HCT116 (cell line): ENCODE data around the gene ARHGAP28. TPM values are rescaled to one million over a fixed set of nuclear protein-coding genes. Genes with fewer than 3 reads are reported as not detected.

Experiments
- ATAC-seq: fragments of 200-7000 bp; cut with Tn5 transposase; 2 replicates; pipeline ENCODE4 v1.9.1; 2020; ENCODE audit warnings: mild to moderate bottlenecking, moderate library complexity
- BruUV-seq: library from RNA; stranded (reverse); fragments of 400-500 nt; replicated peaks from 2 replicates; lab custom pipeline; 2021; lab: Mats Ljungman, UMichigan
- CTCF ChIA-PET: fragments of 300-600 bp; sonication (Branson Sonifier 250); formaldehyde crosslinking; loops from one replicate; lab custom pipeline; 2021; ENCODE audit warnings: antibody characterized with exemption; lab: Charles Lee
- POLR2A ChIA-PET: fragments of 300-600, 350-600 bp; sonication (Branson Sonifier 250); formaldehyde crosslinking; loops from one replicate; lab custom pipeline; 2021; ENCODE audit warnings: antibody characterized with exemption; lab: Charles Lee
- RAD21 ChIA-PET, 2 experiments: fragments of 300-600 bp; sonication (Branson Sonifier 250); formaldehyde crosslinking; loops; one replicate each; lab custom pipeline; 2023; ENCODE audit warnings: low total read pairs in 2 of 2; ENCODE audit not compliant: uncharacterized antibody in 2 of 2, unreplicated experiment in 2 of 2, low non-redundant PET in 1 of 2; lab: Charles Lee
- DNase-seq: peaks from one replicate; pipeline ENCODE4 v3.0.0-alpha.2; 2010; ENCODE audit warnings: low read depth, low spot score
- H2AFZ ChIP-seq: fragments of 200-600 bp; shearing (Covaris generic), sonication (generic); 2 replicates; pipeline ENCODE4 v1.6.1; 2017; ENCODE audit warnings: low read depth, mixed run types, mixed read lengths, antibody characterized with exemption, low read length; ENCODE audit not compliant: poor library complexity, severe bottlenecking
- H3K27ac ChIP-seq: 2 replicates; pipeline ENCODE4 v1.5.1; 2012; ENCODE audit warnings: low read depth, low read length
- H3K27me3 ChIP-seq: fragments of 200-600 bp; sonication (generic); 2 replicates; pipeline ENCODE4 v1.6.1; 2016; ENCODE audit warnings: mixed run types, low read length, mixed read lengths; ENCODE audit not compliant: insufficient read depth
- H3K36me3 ChIP-seq, 2 experiments: fragments of 200-500 bp in 1 of 2; fragments of 200-600 bp in 1 of 2; sonication (Bioruptor generic) in 1 of 2; sonication (generic) in 1 of 2; 2 replicates each; pipeline versions ENCODE4 v1.5.1 to v1.6.1; 2014 to 2016; ENCODE audit warnings: low read length in 2 of 2, inconsistent platforms in 1 of 2, mixed read lengths in 1 of 2, mixed run types in 1 of 2; ENCODE audit not compliant: insufficient read depth in 2 of 2, control insufficient read depth in 1 of 2
- H3K4me1 ChIP-seq, 2 experiments: fragments of 200-600 bp in 1 of 2; sonication (generic) in 1 of 2; 2 replicates each; pipeline versions ENCODE4 v1.5.1 to v1.6.1; 2012 to 2017; ENCODE audit warnings: low read length in 2 of 2, inconsistent platforms in 1 of 2, mild to moderate bottlenecking in 1 of 2, mixed read lengths in 1 of 2, mixed run types in 1 of 2, moderate library complexity in 1 of 2; ENCODE audit not compliant: insufficient read depth in 2 of 2, control insufficient read depth in 1 of 2
- H3K4me2 ChIP-seq: fragments of 200-600 bp; sonication (generic); 2 replicates; pipeline ENCODE4 v1.6.1; 2017; ENCODE audit warnings: mixed run types, low read length, mixed read lengths
- H3K4me3 ChIP-seq, 2 experiments: fragments of 200-600 bp in 1 of 2; sonication (generic) in 1 of 2; replicated peaks in 1 of 2; 2 replicates each; pipeline ENCODE4 v1.5.1; 2011 to 2016; ENCODE audit warnings: low read length in 2 of 2, control low read depth in 1 of 2, low read depth in 1 of 2, mild to moderate bottlenecking in 1 of 2, mixed read lengths in 1 of 2, mixed run types in 1 of 2
- H3K79me2 ChIP-seq: fragments of 200-600 bp; sonication (generic); 2 replicates; pipeline ENCODE4 v1.6.1; 2017; ENCODE audit warnings: mild to moderate bottlenecking, mixed run types, low read length, moderate library complexity, mixed read lengths; ENCODE audit not compliant: insufficient read depth
- H3K9ac ChIP-seq: fragments of 200-600 bp; sonication (generic); 2 replicates; pipeline ENCODE4 v1.6.1; 2016; ENCODE audit warnings: low read length, mixed read lengths
- H3K9me2 ChIP-seq: fragments of 200-600 bp; sonication (generic), shearing (Covaris generic); 2 replicates; pipeline ENCODE4 v1.6.1; 2017; ENCODE audit warnings: mixed run types, mild to moderate bottlenecking, moderate library complexity; ENCODE audit not compliant: insufficient read depth
- H3K9me3 ChIP-seq, 2 experiments: fragments of 200-500 bp in 1 of 2; fragments of 200-600 bp in 1 of 2; sonication (Bioruptor generic) in 1 of 2; sonication (generic) in 1 of 2; 2 replicates each; pipeline ENCODE4 v1.6.1; 2014 to 2017; ENCODE audit warnings: low read length in 2 of 2, mixed read lengths in 2 of 2, inconsistent platforms in 1 of 2, low read depth in 1 of 2, mild to moderate bottlenecking in 1 of 2, mixed run types in 1 of 2, moderate library complexity in 1 of 2; ENCODE audit not compliant: control insufficient read depth in 1 of 2, insufficient read depth in 1 of 2
- H4K20me1 ChIP-seq: fragments of 200-600 bp; sonication (generic), shearing (Covaris generic); 2 replicates; pipeline ENCODE4 v1.6.1; 2017; ENCODE audit warnings: mixed run types, mild to moderate bottlenecking, moderate library complexity; ENCODE audit not compliant: insufficient read depth
- CBX3 ChIP-seq: IDR thresholded peaks from 2 replicates; pipeline ENCODE4 v1.6.1; 2012; ENCODE audit warnings: low read depth
- CTCF ChIP-seq, 3 experiments: fragments of 200-600 bp in 1 of 3; sonication (generic) in 1 of 3; IDR thresholded peaks in 2 of 3; conservative IDR thresholded peaks in 1 of 3; 2 replicates each; pipeline ENCODE4 v1.5.1; 2012 to 2017; ENCODE audit warnings: low read depth in 2 of 3, low read length in 2 of 3, antibody characterized with exemption in 1 of 3, borderline replicate concordance in 1 of 3, control low read depth in 1 of 3, mild to moderate bottlenecking in 1 of 3, mixed read lengths in 1 of 3, mixed run types in 1 of 3, moderate library complexity in 1 of 3; ENCODE audit not compliant: insufficient read depth in 1 of 3
- JUND ChIP-seq: IDR thresholded peaks from 2 replicates; pipeline ENCODE4 v1.6.1; 2012
- POLR2A ChIP-seq: IDR thresholded peaks from 2 replicates; pipeline ENCODE4 v1.7.0; 2011; ENCODE audit warnings: borderline replicate concordance; ENCODE audit not compliant: insufficient read depth, insufficient read length; ENCODE audit errors: extremely low read depth
- POLR2AphosphoS5 ChIP-seq: IDR thresholded peaks from 2 replicates; pipeline ENCODE4 v1.6.1; 2011; ENCODE audit warnings: mild to moderate bottlenecking, low read depth, low read length, moderate library complexity
- intact Hi-C: fragments of 100-400 bp; cut with micrococcal nuclease; formaldehyde crosslinking; loops from 2 replicates; pipeline ENCODE4 v1.10.0; 2022
- total RNA-seq: library from RNA; stranded (reverse); gene quantifications from one replicate; pipeline ENCODE4 v1.2.1, GENCODE V29; 2021; ENCODE audit not compliant: unreplicated experiment
- TF ChIP-seq, protein P1 (sequence below): IDR thresholded peaks from 2 replicates; pipeline ENCODE4 v1.6.1; 2011; ENCODE audit warnings: mild to moderate bottlenecking, low read length, moderate library complexity; ENCODE audit not compliant: insufficient replicate concordance; ENCODE audit errors: extremely low read depth

The ARHGAP28 gene
- total RNA-seq, 1 experiment from 2014 or later, result not detected

GRCh38 chr18:6929370-6930102 is 200.0 kb downstream of the ARHGAP28 start:
- H3K4me3 ChIP-seq, result no peak overlapping the region

DNA sequence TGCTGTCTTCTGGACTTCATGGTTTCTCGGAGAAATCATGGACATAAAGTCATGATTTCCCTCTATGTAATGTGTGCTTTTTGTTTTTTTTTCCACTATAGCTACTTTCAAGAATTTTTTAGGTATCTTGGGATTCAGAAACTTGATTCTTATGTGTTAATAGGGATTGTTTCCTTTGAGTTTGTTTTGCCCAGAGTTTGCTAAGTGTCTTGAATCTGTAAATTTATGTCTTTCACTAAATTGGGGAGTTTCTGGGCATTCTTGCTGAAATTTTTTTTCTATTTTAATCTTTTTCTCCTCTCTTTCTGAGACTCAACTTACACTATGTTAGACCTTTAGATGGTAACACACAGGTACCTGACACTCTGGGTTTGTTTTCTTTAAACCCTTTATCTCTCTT is 205.3 kb downstream of the ARHGAP28 start:
- ChIA-PET CTCF (no interaction called here), RAD21 (no interaction called here), POLR2A (no interaction called here)
- H2AFZ ChIP-seq, result no peak overlapping the region
- DNase-seq (no peak), ATAC-seq (no peak)
- H3K4me3 ChIP-seq, result no peak overlapping the region
- no peak overlapping the region for H3K27ac ChIP-seq
- no peaks in the 10 kb centered on the region for H4K20me1 ChIP-seq
- no peaks in the 10 kb centered on the region for H3K79me2 ChIP-seq
- no peaks in the 10 kb centered on the region for H3K36me3 ChIP-seq
- no peaks in the 10 kb centered on the region for H3K4me1 ChIP-seq
- intact Hi-C loops, result no loop called here
- H3K9me3 ChIP-seq, result peaks cover 3 to 21% of the 10 kb centered on the region in 2 experiments; a peak in 2 of 4 replicates
- H3K4me2 ChIP-seq, result no peak overlapping the region
- H3K27me3 ChIP-seq, result no peaks in the 10 kb centered on the region
- no peak overlapping the region for H3K9ac ChIP-seq
- no peaks in the 10 kb centered on the region for H3K9me2 ChIP-seq
- no peak for TF ChIP-seq CTCF (IDR thresholded peaks at IDR 0.05 in 2 of 3, conservative IDR thresholded peaks at IDR 0.05 in 1 of 3; ENCODE audit: borderline replicate concordance in 1 of 3, insufficient read depth in 1 of 3, low read depth in 2 of 3, low read length in 2 of 3)
- no peak for TF ChIP-seq POLR2AphosphoS5
- TF ChIP-seq, protein P1, sequence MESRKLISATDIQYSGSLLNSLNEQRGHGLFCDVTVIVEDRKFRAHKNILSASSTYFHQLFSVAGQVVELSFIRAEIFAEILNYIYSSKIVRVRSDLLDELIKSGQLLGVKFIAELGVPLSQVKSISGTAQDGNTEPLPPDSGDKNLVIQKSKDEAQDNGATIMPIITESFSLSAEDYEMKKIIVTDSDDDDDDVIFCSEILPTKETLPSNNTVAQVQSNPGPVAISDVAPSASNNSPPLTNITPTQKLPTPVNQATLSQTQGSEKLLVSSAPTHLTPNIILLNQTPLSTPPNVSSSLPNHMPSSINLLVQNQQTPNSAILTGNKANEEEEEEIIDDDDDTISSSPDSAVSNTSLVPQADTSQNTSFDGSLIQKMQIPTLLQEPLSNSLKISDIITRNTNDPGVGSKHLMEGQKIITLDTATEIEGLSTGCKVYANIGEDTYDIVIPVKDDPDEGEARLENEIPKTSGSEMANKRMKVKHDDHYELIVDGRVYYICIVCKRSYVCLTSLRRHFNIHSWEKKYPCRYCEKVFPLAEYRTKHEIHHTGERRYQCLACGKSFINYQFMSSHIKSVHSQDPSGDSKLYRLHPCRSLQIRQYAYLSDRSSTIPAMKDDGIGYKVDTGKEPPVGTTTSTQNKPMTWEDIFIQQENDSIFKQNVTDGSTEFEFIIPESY, result no peak
- TF ChIP-seq POLR2A, result no peak
- no peak for TF ChIP-seq CBX3
- TF ChIP-seq JUND, result no peak
- no TSS peak for BruUV-seq

More at GRCh38 chr18:6929370-6930102, 200.0 kb downstream of the ARHGAP28 start:
- intact Hi-C loops, result no loop called here
- no peaks in the 10 kb centered on the region for H3K9me2 ChIP-seq
- no peak overlapping the region for H2AFZ ChIP-seq
- no peak for TF ChIP-seq CBX3
- no peak overlapping the region for H3K9ac ChIP-seq
- DNase-seq, result no peak
- H3K27me3 ChIP-seq, result no peaks in the 10 kb centered on the region
- no peak for ATAC-seq
- ChIA-PET RAD21 (no interaction called here), CTCF (no interaction called here), POLR2A (no interaction called here)
- no peak overlapping the region for H3K4me2 ChIP-seq
- no peaks in the 10 kb centered on the region for H3K36me3 ChIP-seq
- no peaks in the 10 kb centered on the region for H4K20me1 ChIP-seq
- no peaks in the 10 kb centered on the region for H3K4me1 ChIP-seq
- no peaks in the 10 kb centered on the region for H3K79me2 ChIP-seq
- H3K9me3 ChIP-seq, result peaks cover 0 to 22% of the 10 kb centered on the region in 2 experiments; a peak in 2 of 4 replicates
- no TSS peak for BruUV-seq
- no peak overlapping the region for H3K27ac ChIP-seq
